K562 treated with DMSO at 1 percent for 48 hours (cell line): ENCODE results near the gene AXDND1. TPM values are rescaled to one million over a fixed set of nuclear protein-coding genes. Genes with fewer than 3 reads are reported as not detected.

ENCODE experiments used
- total RNA-seq: library from RNA; unstranded; fragments of 300-600 nt; gene quantifications from 2 replicates; pipeline ENCODE4 v1.2.3, GENCODE V29; 2022; ENCODE audit warnings: low replicate concordance; ENCODE audit errors: extremely low read depth

Gene AXDND1, protein sequence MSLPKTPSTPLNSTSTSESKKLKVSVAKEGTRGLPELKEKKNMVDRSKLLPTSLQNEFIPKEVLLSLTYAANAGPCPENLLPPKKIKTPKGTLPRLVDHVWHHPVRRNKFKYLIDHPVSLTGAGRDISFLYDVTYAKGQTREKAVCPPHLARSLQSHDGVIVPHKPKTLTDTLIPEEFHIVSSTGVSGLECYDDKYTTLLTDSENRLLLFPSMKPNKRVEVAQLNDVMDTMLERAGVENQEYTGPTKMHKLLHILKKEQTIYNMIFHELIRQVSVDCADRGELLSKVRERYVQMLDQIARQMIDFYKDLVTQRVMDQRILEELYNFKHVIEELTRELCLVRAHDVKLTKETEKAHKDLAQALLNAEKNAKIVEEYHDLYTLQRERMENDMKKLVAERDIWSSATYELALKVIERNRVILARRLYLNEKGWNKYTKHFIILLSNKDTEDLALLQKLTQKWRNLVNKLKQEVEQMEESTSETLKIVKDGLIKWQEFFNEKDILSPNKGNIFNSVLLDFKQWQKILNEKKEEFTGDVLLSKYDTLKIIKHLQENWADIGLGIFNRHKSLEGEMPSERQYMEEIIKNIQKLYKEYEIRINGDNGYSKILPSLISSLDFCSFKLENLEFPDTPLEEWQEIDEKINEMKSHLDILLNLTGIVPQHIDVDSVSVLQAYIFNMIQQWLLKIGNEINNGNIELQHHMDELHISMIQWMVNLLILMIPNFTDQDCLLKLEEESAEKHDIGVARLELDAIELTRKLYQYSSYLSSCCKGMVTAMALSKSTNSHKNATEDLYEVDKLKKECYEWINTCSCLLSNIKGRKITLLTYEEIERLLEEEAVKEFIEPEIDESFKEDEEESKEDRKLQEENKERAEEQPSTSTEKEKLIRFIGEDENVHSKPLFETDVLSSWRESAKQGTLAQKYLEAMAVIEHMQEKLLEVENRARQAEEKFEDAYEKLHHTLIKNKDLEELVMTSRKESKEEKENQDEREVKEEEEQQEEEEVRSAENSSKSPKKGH
- not detected in 2 replicates for total RNA-seq

DNA sequence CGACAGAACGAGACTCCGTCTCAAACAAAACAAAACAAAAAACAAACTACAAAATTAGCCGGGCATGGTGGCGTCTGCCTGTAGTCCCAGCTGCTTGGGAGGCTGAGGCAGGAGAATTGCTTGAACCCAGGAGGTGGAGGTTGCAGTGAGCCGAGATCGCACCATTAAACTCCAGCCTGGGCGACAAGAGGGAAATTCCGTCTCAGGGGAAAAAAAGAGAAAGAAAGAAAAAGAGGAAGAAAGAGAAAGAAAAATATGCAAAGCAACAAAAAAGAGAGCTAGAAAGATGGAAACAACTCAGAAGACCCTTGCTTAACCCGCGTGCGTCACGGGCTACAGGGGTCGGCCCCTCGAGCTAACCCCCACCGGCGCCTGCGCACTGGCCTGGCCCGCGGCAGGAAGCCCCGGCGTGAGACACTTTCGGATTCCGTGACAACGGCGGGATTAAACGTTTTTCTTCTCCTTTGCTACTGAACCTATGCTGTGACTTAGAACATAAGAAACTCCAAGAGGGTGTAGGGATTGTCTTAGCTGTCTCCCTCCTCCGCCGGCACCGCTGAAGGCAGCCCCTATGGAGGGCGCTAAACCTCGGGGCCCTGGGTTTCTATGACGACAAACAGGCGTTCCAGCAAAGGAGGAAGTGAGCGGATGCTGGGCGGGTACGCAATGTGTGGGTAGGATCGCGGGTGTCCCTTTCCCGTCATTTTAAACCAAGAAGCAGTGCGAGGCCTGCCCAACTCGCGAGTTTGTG lies at the start of gene AXDND1:
Gene AXDND1 (plus strand): TSS at position 630 of the 751 bp plus-strand sequence. CDS start 539 bp downstream, outside the sequence.

GRCh38 chr1:179575497-179576314 lies 209.9 kb downstream of the AXDND1 start, which contains the start of gene NPHS2:
Gene NPHS2, minus strand, starts transcription at chr1:179575948. Its CDS starts 84 bp downstream, at chr1:179575864.

DNA sequence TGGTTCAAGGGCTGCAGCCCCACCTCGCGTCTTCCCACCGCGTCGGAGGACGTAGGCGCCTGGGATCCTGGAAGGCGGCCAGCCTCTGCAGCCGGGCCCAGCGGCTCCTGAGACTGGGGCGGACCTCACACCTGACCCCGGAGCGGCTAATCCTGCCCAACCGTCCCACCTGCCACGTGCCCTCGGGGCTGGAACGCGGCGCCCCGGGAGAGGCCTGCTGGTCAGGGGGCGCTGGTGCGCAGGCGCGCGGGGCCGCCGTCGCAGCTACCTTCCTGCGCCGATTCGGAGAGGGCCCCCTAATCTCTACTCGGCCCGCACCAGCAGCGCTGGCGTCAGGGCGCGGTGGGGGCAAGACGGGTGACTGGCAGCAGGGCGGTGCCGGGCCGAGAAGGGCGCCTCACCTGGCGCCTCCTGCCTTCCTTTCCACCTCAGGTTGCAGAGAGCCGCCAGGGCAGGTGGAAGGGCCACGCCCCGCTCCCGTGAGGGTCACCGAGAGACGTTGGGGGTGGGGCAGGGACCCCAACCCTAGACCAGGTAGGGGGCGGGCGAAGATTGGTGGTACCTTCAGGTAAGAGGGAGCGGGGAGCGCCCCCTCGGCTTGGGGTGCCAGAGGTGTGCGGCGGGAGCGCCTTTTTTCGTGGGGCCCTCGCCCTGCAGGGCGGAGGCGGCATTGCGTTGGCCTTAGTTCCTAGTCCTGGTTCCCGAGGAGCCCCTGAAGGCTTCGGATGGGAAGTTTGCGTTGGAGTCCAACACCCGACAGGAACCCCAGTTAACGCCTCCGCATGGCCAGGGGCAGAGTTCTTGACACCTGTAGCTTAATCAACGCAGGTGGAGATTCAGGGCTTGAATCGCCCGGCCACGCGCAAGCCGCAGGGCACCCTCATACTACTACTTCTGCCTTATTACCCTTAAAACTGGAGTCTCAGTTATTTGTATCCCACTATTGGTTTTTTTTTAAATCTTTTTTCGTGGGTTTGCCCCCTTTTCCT lies 226.1 kb downstream of the AXDND1 start, which contains the start of gene TDRD5:
Gene TDRD5 (plus strand): TSS at position 241 of the 989 bp plus-strand sequence. CDS start 784 bp downstream, outside the sequence.

Other genes starting within 250 kb of the AXDND1 start
- not detected in 2 replicates for gene ABL2, start 136.3 kb upstream of the AXDND1 start, total RNA-seq
- gene SOAT1, start 72.2 kb upstream of the AXDND1 start, total RNA-seq: not detected in 2 replicates
- gene NPHS2, start 210.0 kb downstream of the AXDND1 start, total RNA-seq: not detected in 2 replicates
- gene TDRD5, start 225.9 kb downstream of the AXDND1 start, total RNA-seq: not detected in 2 replicates